Parathyroid adenoma (tissue), 2 donors: ENCODE data around the gene CYCS.

Source experiments
- H2AFZ ChIP-seq: fragments of 300-600 bp; sonication (generic); one replicate; pipeline ENCODE4 v1.7.0; 2017; ENCODE audit warnings: antibody characterized with exemption, mild to moderate bottlenecking
- H3K27ac ChIP-seq: fragments of 300-600 bp; sonication (generic); one replicate; pipeline ENCODE4 v1.7.0; 2017
- H3K27me3 ChIP-seq: fragments of 300-600 bp; sonication (generic); one replicate; pipeline ENCODE4 v1.7.0; 2017; ENCODE audit warnings: low read length; ENCODE audit not compliant: control insufficient read depth, insufficient read depth
- H3K36me3 ChIP-seq: fragments of 300-600 bp; sonication (generic); one replicate; pipeline ENCODE4 v1.7.0; 2017; ENCODE audit warnings: low read length; ENCODE audit not compliant: control insufficient read depth, insufficient read depth
- H3K4me1 ChIP-seq: fragments of 300-600 bp; sonication (generic); one replicate; pipeline ENCODE4 v1.7.0; 2017; ENCODE audit warnings: control low read depth
- H3K4me2 ChIP-seq: fragments of 300-600 bp; sonication (generic); one replicate; pipeline ENCODE4 v1.7.0; 2017; ENCODE audit warnings: low read length
- H3K4me3 ChIP-seq: fragments of 300-600 bp; sonication (generic); one replicate; pipeline ENCODE4 v1.7.0; 2017; ENCODE audit warnings: low read depth, low read length
- H3K79me2 ChIP-seq: fragments of 300-600 bp; sonication (generic); one replicate; pipeline ENCODE4 v1.7.0; 2017; ENCODE audit warnings: control low read depth
- H3K9ac ChIP-seq: fragments of 300-600 bp; sonication (generic); one replicate; pipeline ENCODE4 v1.7.0; 2017; ENCODE audit warnings: mild to moderate bottlenecking
- H3K9me3 ChIP-seq: fragments of 300-600 bp; sonication (generic); one replicate; pipeline ENCODE4 v1.7.0; 2017; ENCODE audit warnings: low read length; ENCODE audit not compliant: control insufficient read depth
- TF ChIP-seq, protein P1 (sequence below): fragments of 300-600 bp; sonication (generic); IDR thresholded peaks from one replicate; pipeline ENCODE4 v1.7.0; 2017; ENCODE audit warnings: antibody characterized with exemption, mild to moderate bottlenecking
- donor health status: primary hyperparathyroidism.

CYCS gene

DNA sequence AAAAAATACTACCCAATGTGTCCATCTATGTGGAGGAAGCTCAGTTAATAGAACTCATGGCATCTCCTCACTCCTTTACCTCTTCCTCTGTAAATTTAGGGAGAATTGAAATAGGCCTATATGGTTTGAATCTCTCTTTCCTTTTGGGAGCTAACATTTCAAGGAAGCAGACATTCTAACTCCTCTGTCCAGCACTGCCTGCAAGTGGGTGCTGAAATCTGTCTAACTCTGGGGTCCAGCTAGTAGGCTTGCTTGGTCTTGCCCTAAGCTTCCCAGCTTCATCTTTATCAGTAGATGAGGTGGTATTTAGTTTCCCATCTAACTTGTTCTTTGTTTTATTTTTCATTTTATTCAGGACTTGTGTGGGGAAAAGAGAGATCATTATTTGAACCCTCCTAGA is 23.2 kb downstream of the CYCS start:
- Histone ChIP-seq H3K4me2 (no peak overlapping the region), H3K27ac (no peak overlapping the region), H3K9me3 (no peaks in the 10 kb centered on the region), H3K4me1 (no peaks in the 10 kb centered on the region), H2AFZ (no peak overlapping the region), H3K9ac (no peak overlapping the region), H3K36me3 (no peaks in the 10 kb centered on the region), H3K27me3 (no peaks in the 10 kb centered on the region), H3K79me2 (no peaks in the 10 kb centered on the region), H3K4me3 (no peak overlapping the region)
- TF ChIP-seq, protein P1, sequence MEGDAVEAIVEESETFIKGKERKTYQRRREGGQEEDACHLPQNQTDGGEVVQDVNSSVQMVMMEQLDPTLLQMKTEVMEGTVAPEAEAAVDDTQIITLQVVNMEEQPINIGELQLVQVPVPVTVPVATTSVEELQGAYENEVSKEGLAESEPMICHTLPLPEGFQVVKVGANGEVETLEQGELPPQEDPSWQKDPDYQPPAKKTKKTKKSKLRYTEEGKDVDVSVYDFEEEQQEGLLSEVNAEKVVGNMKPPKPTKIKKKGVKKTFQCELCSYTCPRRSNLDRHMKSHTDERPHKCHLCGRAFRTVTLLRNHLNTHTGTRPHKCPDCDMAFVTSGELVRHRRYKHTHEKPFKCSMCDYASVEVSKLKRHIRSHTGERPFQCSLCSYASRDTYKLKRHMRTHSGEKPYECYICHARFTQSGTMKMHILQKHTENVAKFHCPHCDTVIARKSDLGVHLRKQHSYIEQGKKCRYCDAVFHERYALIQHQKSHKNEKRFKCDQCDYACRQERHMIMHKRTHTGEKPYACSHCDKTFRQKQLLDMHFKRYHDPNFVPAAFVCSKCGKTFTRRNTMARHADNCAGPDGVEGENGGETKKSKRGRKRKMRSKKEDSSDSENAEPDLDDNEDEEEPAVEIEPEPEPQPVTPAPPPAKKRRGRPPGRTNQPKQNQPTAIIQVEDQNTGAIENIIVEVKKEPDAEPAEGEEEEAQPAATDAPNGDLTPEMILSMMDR: no peak

DNA sequence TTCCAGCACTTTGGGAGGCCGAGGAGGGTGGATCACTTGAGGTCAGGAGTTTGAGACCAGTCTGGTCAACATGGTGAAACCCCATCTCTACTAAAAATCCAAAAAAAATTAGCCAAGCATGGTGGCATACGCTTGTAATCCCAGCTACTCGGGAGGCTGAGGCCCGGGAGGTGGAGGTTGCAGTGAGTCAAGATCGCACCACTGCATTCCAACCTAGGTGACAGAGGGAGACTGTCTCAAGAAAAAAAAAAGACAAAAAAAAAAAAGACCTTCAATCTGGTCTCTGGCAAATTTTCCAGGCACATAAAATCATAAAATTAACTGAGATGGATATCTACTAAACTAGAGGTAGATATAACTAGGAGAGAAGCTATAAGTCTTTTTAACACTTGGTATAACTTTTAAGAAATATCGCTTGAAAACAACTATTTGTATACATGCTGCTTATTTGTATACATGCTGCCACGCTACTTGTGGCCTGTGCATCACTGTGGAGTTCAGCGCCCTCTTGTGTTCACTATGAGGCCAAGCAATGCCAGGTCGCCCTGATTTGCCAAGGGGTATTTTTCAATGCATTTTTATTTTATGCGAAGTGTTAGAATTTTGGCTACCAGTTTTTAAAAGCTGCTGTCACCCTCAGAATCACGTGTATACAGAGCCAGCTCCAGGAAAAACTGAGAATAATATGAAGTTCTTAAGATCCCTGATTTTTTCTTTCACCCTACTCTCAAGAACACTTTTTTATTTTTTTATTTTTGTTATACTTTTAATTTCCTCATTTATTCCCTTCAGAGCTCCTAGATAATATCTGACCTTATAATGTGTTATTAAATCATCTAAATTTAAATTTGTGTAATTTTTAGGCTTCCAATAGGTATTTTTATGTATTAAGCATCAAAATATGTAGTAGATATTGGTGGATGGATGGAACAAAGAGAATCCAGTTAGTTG is 26.7 kb downstream of the CYCS start:
- TF ChIP-seq, protein P1: peak; percentile 86
- no peak overlapping the region for H3K4me2 ChIP-seq
- H3K36me3 ChIP-seq: no peaks in the 10 kb centered on the region
- no peaks in the 10 kb centered on the region for H3K9me3 ChIP-seq
- no peak overlapping the region for H2AFZ ChIP-seq
- no peak overlapping the region for H3K9ac ChIP-seq
- H3K79me2 ChIP-seq: no peaks in the 10 kb centered on the region
- H3K4me3 ChIP-seq: no peak overlapping the region
- no peaks in the 10 kb centered on the region for H3K4me1 ChIP-seq
- no peak overlapping the region for H3K27ac ChIP-seq
- no peaks in the 10 kb centered on the region for H3K27me3 ChIP-seq

DNA sequence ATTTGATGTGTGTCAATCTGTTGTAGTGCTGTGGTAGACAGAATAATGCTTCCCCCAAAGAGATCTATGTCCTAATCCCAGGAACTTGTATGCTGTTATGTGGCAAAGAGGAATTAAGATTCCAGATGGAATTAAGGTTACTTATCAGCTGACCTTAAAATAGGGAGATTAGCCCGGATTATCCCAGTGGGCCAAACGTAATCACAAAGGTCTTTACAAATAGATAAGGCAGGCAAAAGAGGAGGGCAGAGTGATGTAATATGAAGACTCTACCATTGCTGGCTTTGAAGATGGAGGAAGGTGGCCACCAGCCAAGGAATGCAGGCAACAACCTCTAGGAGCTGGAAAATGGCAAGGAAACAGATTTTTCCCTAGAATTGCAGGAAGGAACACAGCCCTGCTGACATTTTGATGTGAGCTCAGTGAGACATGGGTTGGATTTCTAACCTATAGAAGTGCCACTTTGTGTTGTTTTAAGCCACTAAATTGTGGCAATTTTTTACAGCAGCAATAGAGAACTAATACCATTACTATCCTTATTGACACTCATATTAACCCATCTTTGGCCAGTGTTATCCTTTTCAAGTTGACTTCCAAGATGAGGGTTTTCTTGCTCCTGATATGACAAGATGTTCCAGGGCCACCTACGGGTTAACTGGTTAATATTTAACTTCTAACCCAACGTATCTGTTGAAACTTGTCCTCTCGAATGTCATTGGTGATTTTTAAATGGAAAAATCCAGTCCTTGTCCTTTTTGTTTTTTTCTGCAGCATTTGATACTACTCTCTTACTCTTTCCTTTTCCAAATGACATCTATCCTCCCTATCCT is 29.3 kb downstream of the CYCS start:
- Histone ChIP-seq H3K4me3 (no peak overlapping the region), H2AFZ (no peak overlapping the region), H3K9ac (no peak overlapping the region), H3K27ac (no peak overlapping the region), H3K4me1 (no peaks in the 10 kb centered on the region), H3K36me3 (no peaks in the 10 kb centered on the region), H3K27me3 (no peaks in the 10 kb centered on the region), H3K9me3 (no peaks in the 10 kb centered on the region), H3K79me2 (no peaks in the 10 kb centered on the region), H3K4me2 (no peak overlapping the region)
- TF ChIP-seq, protein P1: no peak

DNA sequence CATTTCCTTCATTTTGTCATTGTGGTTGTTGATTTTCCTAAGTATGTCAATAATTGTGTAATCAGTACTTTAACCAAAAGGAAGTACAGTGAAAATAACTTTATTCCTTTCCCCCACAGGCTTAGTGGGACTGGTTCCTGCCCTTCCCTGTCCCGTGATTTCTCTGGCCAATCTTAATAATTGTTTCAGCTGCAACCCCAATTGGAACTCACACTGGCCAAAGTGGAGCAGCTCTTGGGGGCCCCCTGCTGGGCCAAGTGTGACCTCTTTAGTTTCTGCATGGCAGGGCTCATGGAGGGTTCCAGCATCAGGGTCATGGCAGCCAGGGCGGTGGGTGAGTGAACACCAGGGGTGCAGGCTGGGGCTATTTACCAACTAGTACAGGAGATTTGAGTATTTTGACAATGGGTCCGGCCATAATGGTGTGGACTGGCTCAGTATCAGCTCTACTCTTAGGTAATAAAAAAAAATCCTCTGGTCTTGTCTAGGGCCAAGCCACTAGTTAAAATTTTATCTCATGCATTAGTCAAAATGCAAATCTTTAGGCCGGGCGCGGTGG is 31.7 kb downstream of the CYCS start:
- H3K9me3 ChIP-seq: no peaks in the 10 kb centered on the region
- TF ChIP-seq, protein P1: peak; percentile 74

More for the DNA sequence above, 31.7 kb downstream of the CYCS start:
- no peaks in the 10 kb centered on the region for H3K27me3 ChIP-seq
- no peak overlapping the region for H3K9ac ChIP-seq
- peak overlapping the region; percentile 1 for H2AFZ ChIP-seq
- H3K4me1 ChIP-seq: no peaks in the 10 kb centered on the region
- no peak overlapping the region for H3K4me2 ChIP-seq
- no peaks in the 10 kb centered on the region for H3K36me3 ChIP-seq
- no peak overlapping the region for H3K4me3 ChIP-seq
- H3K27ac ChIP-seq: no peak overlapping the region
- no peaks in the 10 kb centered on the region for H3K79me2 ChIP-seq
